ENCODE data around the gene RPL27.
"Not testable (repeated sequence)": the region's sequence is repeated elsewhere in the genome, so short reads cannot be mapped to it uniquely, and the experiment has no call there.

The RPL27 gene

DNA sequence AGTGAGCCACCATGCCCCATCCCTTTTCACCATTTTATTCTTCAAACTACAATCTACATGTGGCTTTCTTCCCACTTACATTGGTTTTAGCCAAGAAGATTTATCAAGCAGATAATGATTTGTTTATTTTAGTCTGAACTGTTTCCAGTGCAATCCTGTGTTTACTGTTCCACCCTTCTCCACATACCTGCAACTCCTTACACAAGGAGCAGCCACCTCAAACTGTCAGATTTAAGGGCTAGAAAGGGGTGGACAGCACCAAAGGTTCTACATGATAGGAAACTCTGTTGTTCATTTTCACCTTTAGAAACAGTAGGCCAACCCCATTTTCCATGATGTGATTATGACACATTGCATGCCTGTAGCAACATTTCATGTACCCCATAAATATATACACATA is 16.0 kb upstream of the RPL27 start:
- peak overlapping the region; percentile 77 for H3K27ac Mint-ChIP-seq
- no peaks in the 10 kb centered on the region for H3K27me3 Mint-ChIP-seq
- no peaks in the 10 kb centered on the region for H3K9me3 Mint-ChIP-seq
- H3K4me3 Mint-ChIP-seq: peak overlapping the region; percentile 90
- H3K4me1 Mint-ChIP-seq (ENCODE audit: low read depth): peaks cover 48% of the 10 kb centered on the region
- peaks cover 30% of the 10 kb centered on the region for H3K36me3 Mint-ChIP-seq (ENCODE audit: low read depth)

DNA sequence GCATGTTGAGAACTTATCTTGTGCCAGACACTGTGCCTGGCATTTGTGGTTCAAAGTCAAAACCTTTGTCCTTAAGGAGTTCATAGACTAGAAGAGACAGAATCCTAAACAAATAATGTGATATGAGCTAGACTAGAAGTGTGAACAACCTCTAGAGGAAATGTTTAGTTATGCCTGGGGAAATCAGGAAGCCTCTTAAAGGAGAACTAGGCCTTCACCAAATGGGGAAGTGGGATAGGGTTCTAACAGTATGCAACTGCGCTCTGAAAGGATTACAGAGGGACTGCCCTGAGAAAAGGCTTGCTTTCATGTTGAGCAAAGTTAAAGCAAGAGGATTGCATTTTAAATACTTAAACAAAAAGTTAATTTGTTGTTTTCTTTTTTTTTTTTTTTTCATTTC is 13.0 kb upstream of the RPL27 start:
- H3K27me3 Mint-ChIP-seq: no peaks in the 10 kb centered on the region
- no peak overlapping the region for H3K27ac Mint-ChIP-seq
- H3K9me3 Mint-ChIP-seq: no peaks in the 10 kb centered on the region
- peak overlapping the region; percentile 53 for H3K4me3 Mint-ChIP-seq
- peaks cover 40% of the 10 kb centered on the region for H3K4me1 Mint-ChIP-seq (ENCODE audit: low read depth)
- peaks cover 54% of the 10 kb centered on the region for H3K36me3 Mint-ChIP-seq (ENCODE audit: low read depth)

DNA sequence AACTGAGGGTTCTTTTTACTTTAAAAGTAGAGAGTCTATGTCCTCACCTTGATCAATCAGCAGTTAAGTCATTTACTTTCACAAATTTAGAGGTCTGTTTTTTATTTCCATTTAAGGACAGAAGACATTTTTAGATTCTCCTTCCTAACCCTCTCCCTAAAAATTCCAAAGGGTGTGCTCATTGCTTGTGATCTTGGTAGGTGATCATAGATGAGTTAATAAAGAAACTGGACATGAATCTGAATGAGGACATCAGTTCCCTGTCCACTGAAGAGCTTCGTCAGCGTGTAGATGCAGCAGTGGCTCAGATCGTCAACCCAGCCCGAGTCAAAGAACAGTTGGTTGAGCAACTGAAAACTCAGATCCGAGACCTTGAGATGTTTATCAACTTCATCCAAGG is 9.1 kb upstream of the RPL27 start:
- H3K27me3 Mint-ChIP-seq: no peaks in the 10 kb centered on the region
- H3K27ac Mint-ChIP-seq: no peak overlapping the region
- H3K9me3 Mint-ChIP-seq: no peaks in the 10 kb centered on the region
- H3K4me3 Mint-ChIP-seq: no peak overlapping the region
- H3K36me3 Mint-ChIP-seq (ENCODE audit: low read depth): peaks cover 69% of the 10 kb centered on the region
- peaks cover 20% of the 10 kb centered on the region for H3K4me1 Mint-ChIP-seq (ENCODE audit: low read depth)

DNA sequence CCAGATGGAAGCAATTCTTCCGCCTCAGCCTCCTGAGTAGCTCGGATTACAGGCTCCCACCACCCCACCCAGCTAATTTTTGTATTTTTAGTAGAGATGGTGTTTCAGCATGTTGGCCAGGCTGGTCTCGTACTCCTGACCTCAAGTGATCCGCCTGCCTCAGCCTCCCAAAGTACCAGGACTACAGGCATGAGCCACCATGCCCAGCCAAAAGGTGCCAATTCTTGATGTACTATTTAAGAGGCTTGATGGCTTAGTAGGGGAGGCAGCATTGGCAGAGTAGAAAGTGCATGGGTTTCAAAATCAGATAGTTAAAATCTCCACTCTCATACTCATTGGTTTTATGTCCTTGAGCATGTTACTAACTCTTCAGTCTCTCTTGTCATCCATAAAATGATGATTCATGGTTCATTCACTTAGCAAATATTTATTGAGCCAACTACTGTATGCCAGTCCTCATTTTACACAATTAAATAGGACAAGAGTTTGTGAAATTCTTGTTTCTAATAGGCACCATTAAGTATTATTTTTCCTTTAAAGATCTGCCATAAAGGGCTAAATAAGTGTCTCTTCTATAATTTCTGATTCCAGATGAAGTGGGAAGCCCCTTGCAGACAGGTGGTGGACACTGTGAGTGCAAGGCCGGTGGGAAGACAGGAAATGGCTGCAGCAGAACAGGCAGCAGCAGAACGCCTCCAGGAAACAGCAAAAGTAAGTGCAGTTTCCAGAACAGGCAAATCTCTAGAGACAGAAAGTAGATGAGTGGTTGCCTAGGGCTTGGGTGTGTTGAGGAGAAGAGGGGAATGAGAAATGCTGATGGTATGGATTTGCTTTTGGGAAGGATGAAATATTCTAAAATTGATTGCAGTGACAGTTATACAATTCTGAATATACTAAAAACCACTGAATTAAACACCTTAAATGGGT is 8.2 kb upstream of the RPL27 start:
- H3K4me1 Mint-ChIP-seq (ENCODE audit: low read depth): peaks cover 14% of the 10 kb centered on the region
- peaks cover 71% of the 10 kb centered on the region for H3K36me3 Mint-ChIP-seq (ENCODE audit: low read depth)
- no peak overlapping the region for H3K4me3 Mint-ChIP-seq
- no peaks in the 10 kb centered on the region for H3K27me3 Mint-ChIP-seq
- H3K27ac Mint-ChIP-seq: peak overlapping the region; percentile 76
- no peaks in the 10 kb centered on the region for H3K9me3 Mint-ChIP-seq

DNA sequence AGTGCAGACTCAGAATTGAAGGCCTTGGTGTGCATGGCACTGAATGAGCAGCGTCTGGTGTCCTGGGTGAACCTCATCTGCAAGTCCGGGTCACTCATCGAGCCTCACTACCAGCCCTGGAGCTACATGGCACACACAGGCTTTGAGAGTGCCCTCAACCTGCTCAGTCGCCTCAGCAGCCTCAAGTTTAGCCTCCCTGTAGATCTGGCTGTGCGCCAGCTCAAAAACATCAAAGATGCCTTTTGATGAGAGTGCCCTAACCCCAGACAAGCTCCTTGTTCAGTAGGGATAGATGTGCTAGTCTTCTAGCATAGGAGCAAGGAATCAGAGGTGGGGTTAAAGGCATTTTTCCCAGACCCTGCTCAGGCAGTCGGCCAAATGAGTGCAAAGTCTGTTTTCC is 6.7 kb upstream of the RPL27 start:
- Mint-ChIP-seq H3K9me3 (no peaks in the 10 kb centered on the region), H3K27me3 (no peaks in the 10 kb centered on the region), H3K27ac (no peak overlapping the region), H3K36me3 (ENCODE audit: low read depth) (peaks cover 65% of the 10 kb centered on the region), H3K4me1 (ENCODE audit: low read depth) (peaks cover 4% of the 10 kb centered on the region), H3K4me3 (no peak overlapping the region)

DNA sequence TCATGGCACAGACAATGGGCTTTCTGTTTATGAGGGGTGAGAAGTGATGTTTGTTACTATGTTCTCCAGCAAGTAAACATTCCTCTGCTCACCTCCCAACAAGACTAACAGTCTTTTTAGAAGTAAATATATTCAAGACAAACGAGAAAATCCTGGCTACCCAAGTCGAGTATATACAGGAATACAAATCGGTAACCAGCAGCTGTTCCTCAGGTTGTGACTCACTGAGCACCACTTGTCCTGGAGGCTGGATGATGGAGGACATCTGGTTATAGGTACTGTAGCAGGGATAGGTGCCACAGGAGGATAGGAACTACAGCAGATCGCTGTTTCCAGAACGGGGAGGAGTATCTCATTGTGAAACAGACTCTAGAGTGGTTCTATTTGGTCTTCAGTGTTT is 5.3 kb upstream of the RPL27 start:
- peaks cover 61% of the 10 kb centered on the region for H3K36me3 Mint-ChIP-seq (ENCODE audit: low read depth)
- H3K9me3 Mint-ChIP-seq: no peaks in the 10 kb centered on the region
- H3K27ac Mint-ChIP-seq: no peak overlapping the region
- no peaks in the 10 kb centered on the region for H3K27me3 Mint-ChIP-seq
- no peak overlapping the region for H3K4me3 Mint-ChIP-seq
- H3K4me1 Mint-ChIP-seq (ENCODE audit: low read depth): peaks cover 14% of the 10 kb centered on the region

DNA sequence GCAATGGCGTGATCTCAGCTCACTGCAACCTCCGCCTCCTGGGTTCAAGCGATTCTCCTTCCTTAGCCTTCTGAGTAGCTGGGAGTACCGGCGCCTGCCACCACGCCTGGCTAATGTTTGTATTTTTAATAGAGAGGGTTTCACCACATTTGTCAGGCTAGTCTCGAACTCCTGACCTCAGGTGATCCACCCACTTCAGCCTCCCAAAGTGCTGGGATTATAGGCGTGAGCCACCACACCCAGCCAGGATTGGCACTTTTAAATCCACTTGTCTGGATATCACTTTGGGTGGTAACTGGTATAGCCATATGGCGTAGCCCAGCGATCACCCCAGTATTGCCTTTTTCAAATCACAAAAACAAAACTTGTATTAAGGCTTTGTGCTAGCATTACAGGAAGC is 4.3 kb upstream of the RPL27 start:
- H3K4me3 Mint-ChIP-seq, H3K9me3 Mint-ChIP-seq, H3K27ac Mint-ChIP-seq, H3K27me3 Mint-ChIP-seq: not testable (repeated sequence)
- Mint-ChIP-seq H3K4me1 (ENCODE audit: low read depth) (peaks cover 19% of the 10 kb centered on the region), H3K36me3 (ENCODE audit: low read depth) (peaks cover 59% of the 10 kb centered on the region)

DNA sequence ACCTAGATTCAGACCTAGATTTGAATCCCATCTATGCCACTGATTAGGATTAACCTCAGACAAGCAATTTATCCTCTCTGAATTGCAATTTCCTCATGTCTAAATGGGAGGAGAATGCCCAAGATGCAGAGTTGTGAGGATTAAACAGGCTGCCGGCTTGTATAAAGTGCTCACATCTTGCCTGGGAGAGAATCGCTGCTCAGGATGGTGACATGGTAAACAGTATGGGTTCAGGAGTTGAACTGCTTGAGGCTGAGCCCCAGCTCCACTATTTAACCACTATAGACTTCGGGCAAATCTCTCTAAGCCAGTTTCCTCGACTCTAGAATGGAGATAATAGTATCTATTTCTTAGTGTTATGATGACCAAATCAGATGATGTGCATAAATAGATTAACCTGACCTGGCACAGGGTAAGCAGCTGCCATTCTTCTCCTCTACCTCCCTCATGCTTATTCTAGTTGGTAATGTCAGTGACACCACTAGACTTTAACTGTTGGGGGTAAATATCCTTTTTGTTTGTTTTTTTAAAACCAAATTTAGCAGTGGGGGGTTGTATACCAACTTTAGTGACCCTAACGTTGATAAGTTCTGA is 732 bp upstream of the RPL27 start:
- peak overlapping the region; percentile 98 for H3K4me3 Mint-ChIP-seq
- H3K4me1 Mint-ChIP-seq (ENCODE audit: low read depth): peaks cover 41% of the 10 kb centered on the region

DNA sequence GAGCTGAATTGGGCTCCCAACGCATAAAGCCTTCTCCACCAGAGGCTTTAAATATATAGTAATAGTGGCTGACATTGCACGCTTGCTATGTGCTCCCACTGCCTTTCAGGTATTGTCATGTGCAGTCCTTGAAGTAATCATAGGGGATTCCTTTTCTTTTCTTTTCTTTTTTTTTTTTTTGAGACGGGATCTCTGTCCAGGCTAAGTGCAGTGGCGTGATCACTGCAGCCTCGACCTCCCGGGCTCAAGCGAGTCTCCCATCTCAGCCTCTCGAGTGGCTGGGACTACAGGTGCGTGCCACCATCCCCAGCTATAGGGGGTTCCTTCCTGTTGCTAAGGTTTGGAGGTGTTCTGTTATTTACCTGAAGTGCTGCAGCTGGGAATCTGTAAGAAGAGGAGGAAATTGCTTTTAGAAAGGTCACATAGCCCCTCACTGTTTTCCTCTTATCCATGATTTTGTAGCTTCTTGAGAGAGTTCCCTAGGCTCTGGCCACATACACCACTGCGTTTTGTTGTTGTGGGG is 845 bp downstream of the RPL27 start:
- peak overlapping the region; percentile 99 for H3K27ac Mint-ChIP-seq
- H3K4me1 Mint-ChIP-seq (ENCODE audit: low read depth): peaks cover 53% of the 10 kb centered on the region
- H3K9me3 Mint-ChIP-seq: no peaks in the 10 kb centered on the region
- peak overlapping the region; percentile 98 for H3K4me3 Mint-ChIP-seq
- H3K36me3 Mint-ChIP-seq (ENCODE audit: low read depth): peaks cover 62% of the 10 kb centered on the region
- no peaks in the 10 kb centered on the region for H3K27me3 Mint-ChIP-seq

More for the DNA sequence above, 732 bp upstream of the RPL27 start:
- peaks cover 60% of the 10 kb centered on the region for H3K36me3 Mint-ChIP-seq (ENCODE audit: low read depth)
- no peaks in the 10 kb centered on the region for H3K27me3 Mint-ChIP-seq
- H3K9me3 Mint-ChIP-seq: no peaks in the 10 kb centered on the region
- peak overlapping the region; percentile 99 for H3K27ac Mint-ChIP-seq

DNA sequence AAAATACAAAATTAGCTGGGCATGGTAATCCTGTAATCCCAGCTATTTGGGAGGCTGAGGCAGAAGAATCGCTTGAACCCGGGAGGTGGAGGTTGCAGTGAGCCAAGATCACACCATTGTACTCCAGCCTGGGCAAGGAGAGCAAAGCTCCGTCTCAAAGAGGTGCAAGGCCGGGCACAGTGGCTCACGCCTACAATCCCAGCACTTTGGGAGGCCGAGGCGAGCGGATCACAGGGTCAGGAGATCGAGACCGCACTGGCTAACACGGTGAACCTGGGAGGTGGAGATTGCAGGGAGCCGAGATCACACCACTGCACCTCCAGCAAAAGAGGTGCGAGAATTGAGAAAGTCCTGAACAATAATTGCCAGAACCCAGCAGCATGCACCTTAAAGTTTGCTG is 2.7 kb downstream of the RPL27 start:
- H3K9me3 Mint-ChIP-seq, H3K27me3 Mint-ChIP-seq: not testable (repeated sequence)
- H3K36me3 Mint-ChIP-seq (ENCODE audit: low read depth): peaks cover 55% of the 10 kb centered on the region
- peaks cover 64% of the 10 kb centered on the region for H3K4me1 Mint-ChIP-seq (ENCODE audit: low read depth)
- peak overlapping the region; percentile 67 for H3K4me3 Mint-ChIP-seq
- H3K27ac Mint-ChIP-seq: peak overlapping the region; percentile 83

DNA sequence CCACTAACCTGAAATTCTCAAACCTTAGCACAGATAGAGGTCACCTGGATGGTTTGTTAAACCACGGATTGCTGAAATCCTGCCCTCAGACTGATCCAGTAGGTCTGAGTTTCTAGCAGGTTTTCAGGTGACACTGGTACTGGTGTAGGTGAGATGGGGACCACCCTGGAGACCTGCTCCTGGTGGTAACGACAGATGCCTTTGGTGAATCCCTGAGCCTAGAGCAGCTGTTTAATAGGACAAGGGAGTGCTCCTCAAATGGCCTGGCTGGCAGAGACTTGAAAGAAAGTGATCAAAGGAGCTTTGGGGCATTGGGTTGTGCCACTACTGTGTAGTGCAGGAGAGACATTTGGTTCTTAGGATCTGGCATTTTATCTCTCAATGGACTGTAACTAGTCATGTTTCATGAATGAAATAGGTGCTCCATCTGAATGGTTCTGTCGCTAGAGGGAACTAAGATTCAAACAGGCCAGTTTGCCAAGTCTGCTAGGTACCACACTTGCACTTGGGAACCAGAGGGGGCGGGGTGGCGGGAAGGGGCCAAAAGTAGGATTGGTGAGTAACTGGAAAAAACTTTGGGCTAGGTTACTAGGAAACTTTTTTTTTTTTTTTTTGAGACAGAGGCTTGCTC is 5.4 kb downstream of the RPL27 start:
- H3K27ac Mint-ChIP-seq: peak overlapping the region; percentile 14
- H3K4me1 Mint-ChIP-seq (ENCODE audit: low read depth): peaks cover 58% of the 10 kb centered on the region
- no peaks in the 10 kb centered on the region for H3K9me3 Mint-ChIP-seq
- peaks cover 51% of the 10 kb centered on the region for H3K36me3 Mint-ChIP-seq (ENCODE audit: low read depth)
- H3K27me3 Mint-ChIP-seq: no peaks in the 10 kb centered on the region
- no peak overlapping the region for H3K4me3 Mint-ChIP-seq

DNA sequence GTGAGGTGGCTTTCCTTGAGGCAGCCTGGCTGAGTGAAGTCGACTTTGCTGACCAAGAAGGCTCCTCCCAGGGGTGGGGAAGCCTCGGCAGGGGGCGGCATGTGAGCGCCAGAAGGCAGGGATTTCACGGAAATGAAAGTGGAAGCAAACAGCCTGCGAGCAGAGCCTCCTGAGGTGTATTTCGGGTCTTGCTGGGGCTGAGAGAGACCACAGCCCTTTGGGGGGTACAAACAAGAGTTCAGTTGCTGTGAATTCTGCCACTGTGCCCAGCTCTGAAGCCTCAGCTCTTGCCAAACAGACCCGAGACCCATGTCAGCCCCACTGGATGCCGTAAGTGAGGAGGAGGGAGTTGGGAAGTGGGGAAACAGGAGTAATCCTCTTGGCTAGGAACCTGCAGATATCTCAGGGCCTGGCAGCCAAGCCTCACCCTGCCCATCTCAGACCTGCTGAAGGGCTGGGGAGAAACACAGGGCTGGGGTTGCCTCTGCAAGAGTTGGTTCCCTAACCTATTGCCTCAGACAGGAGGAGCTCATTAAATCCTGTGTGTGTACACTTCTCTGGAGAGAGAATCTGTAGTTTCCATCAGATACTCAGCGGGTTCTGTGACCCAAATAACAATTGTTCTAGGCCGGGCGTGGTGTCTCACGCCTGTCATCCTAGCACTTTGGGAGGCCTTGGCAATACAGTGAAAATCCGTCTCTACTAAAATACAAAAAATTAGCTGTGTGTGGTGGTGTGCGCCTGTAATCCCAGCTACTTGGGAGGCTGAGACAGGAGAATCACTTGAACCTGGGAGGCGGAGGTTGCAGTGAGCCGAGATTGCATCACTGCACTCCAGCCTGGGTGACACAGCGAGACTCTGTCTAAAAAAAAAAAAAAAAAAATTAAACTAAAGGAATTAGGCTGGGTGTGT is 8.7 kb downstream of the RPL27 start, which contains the start of gene IFI35:
Gene IFI35 (plus strand): TSS at position 146 of the 913 bp plus-strand sequence. CDS start 164 bp downstream, at position 310.
- H3K4me3 Mint-ChIP-seq: peak within 1 kb of the TSS; percentile 95
- no peaks in the 10 kb centered on the region for H3K9me3 Mint-ChIP-seq
- H3K27me3 Mint-ChIP-seq: no peaks in the 10 kb centered on the region
- peaks cover 49% of the 10 kb centered on the region for H3K4me1 Mint-ChIP-seq (ENCODE audit: low read depth)
- H3K27ac Mint-ChIP-seq: peak within 1 kb of the TSS; percentile 98
- H3K36me3 Mint-ChIP-seq (ENCODE audit: low read depth): peaks cover 29% of the 10 kb centered on the region

DNA sequence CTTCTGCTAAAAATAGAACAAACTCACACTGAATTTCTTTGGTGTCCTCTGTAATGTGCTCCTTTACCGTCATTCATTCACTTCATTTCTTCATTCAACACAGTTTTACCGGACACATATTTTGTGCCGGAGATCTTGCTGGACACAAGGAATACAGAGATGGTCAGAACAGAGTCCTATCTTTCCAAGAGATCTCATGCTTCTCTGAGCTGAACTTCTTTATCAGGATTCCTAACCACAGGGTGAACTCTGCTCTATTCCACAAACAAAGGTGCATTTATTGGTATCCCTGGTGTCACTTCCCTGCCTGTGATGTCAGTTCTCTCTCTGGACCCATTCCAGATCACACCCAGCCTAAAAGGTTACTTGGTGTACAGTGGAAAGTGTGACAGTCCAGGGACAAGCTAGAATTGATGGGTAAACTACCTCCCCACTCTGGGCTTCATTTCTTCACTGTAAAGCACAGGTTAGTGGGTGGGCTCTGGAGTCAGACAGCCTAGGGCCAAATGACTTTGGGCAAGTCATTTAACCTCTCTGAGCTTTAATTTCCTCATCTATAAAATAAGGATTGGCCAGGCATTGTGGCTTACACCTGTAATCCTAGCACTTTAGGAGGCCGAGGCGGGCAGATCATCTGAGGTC is 12.6 kb downstream of the RPL27 start:
- H3K27ac Mint-ChIP-seq: no peak overlapping the region
- no peaks in the 10 kb centered on the region for H3K9me3 Mint-ChIP-seq
- H3K36me3 Mint-ChIP-seq (ENCODE audit: low read depth): peaks cover 16% of the 10 kb centered on the region
- no peak overlapping the region for H3K4me3 Mint-ChIP-seq
- H3K27me3 Mint-ChIP-seq: no peaks in the 10 kb centered on the region
- H3K4me1 Mint-ChIP-seq (ENCODE audit: low read depth): peaks cover 24% of the 10 kb centered on the region

Data from stimulated activated naive CD8-positive, alpha-beta T cell treated with anti-CD3 and anti-CD28 coated beads, Interleukin-15, Interleukin-2, amounts not matched to agents 100 ng/mL and 50 ng/mL, for 24 hours (primary cell).